Body of pancreas (tissue), 4 donors: Measurements from ENCODE around the gene LRIG2. TPM values are rescaled to one million over a fixed set of nuclear protein-coding genes. Genes with fewer than 3 reads are reported as not detected.

Experiments
- ATAC-seq: fragments of 150-250 bp; one replicate; pipeline ENCODE4 v1.9.1; 2016
- DNase-seq, 4 donors: peaks; one replicate each; pipeline ENCODE4 v3.0.0-alpha.2; 2019
- H3K27ac ChIP-seq, 4 donors: fragments of 200-600 bp; sonication (generic); 1 replicate in 3 of 4; 2 replicates in 1 of 4; pipeline versions ENCODE4 v1.5.1 to v1.6.1; 2016 to 2019; ENCODE audit warnings: mild to moderate bottlenecking in 1 of 4, mixed read lengths in 1 of 4, moderate library complexity in 1 of 4
- H3K27me3 ChIP-seq, 2 donors: fragments of 200-600 bp; sonication (generic); one replicate each; pipeline ENCODE4 v1.6.0; 2016; ENCODE audit warnings: mild to moderate bottlenecking in 1 of 2
- H3K36me3 ChIP-seq, 2 donors: fragments of 200-600 bp; sonication (generic); replicated peaks in 1 of 2; 2 replicates each; pipeline ENCODE4 v1.5.1; 2016; ENCODE audit warnings: low read depth in 2 of 2; ENCODE audit not compliant: insufficient read depth in 1 of 2
- H3K4me1 ChIP-seq: fragments of 200-600 bp; sonication (generic); one replicate; pipeline ENCODE4 v1.6.0; 2016
- H3K4me3 ChIP-seq, 2 donors: fragments of 200-600 bp; sonication (generic); 1 replicate in 1 of 2; 2 replicates in 1 of 2; pipeline ENCODE4 v1.5.1; 2016 to 2019
- H3K9me3 ChIP-seq, 3 donors: fragments of 200-600 bp; sonication (generic); 1 replicate in 2 of 3; 2 replicates in 1 of 3; pipeline ENCODE4 v1.5.1; 2016
- POLR2A ChIP-seq, 3 donors: fragments of 450-650 bp; IDR thresholded peaks; one replicate each; pipeline ENCODE4 v1.6.1; 2016; ENCODE audit warnings: antibody characterized with exemption in 3 of 3, mild to moderate bottlenecking in 2 of 3
- WGBS, 2 donors: methylation state at CpG; one replicate each; pipeline ENCODE4 v1.1.5; 2017; 5-methylcytosine and 5-hydroxymethylcytosine counted together
- intact Hi-C: fragments of 100-400 bp; cut with DNase I; formaldehyde crosslinking; loops from one replicate; pipeline ENCODE4 v1.15.1; 2023
- total RNA-seq, 2 donors: library from RNA; depleted of rRNA; stranded (reverse); fragments of >200 nt; gene quantifications; one replicate each; pipeline ENCODE4 v1.1.0, GENCODE V29; 2016
- TF ChIP-seq, protein P1 (sequence below), 7 experiments: fragments of 450-650 bp in 4 of 7; fragments of 200-600 bp in 3 of 7; sonication (generic) in 3 of 7; IDR thresholded peaks; one replicate each; pipeline ENCODE4 v1.5.1; 2016 to 2019; ENCODE audit warnings: antibody characterized with exemption in 7 of 7

The LRIG2 gene
- total RNA-seq, 2 donors from 2014 or later = 8.6 to 9.9 TPM

DNA sequence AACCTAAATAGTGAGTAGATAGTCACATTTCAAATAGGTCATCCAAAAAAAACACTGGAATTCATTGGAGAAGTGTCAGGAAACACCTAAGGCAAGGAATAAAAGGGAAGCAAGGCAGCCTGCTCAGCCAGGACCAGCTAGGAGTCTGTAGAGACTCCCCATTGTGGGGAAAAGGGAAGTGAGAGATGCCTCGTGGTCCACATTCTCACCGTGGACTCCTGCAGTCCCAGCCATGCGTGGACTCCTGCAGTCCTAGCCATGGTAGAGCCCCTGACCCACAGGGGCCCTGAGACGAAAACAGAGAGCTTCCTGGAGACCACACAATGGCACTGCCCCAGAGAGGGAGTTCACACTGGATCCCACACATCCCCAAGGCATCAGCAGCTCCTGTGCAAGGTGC lies 97.5 kb downstream of the LRIG2 start:
- ATAC-seq = no peak
- H3K4me3 ChIP-seq = no peak overlapping the region
- no peaks in the 10 kb centered on the region for H3K4me1 ChIP-seq
- TF ChIP-seq POLR2A (IDR thresholded peaks at IDR 0.05) = no peak
- TF ChIP-seq, protein P1, sequence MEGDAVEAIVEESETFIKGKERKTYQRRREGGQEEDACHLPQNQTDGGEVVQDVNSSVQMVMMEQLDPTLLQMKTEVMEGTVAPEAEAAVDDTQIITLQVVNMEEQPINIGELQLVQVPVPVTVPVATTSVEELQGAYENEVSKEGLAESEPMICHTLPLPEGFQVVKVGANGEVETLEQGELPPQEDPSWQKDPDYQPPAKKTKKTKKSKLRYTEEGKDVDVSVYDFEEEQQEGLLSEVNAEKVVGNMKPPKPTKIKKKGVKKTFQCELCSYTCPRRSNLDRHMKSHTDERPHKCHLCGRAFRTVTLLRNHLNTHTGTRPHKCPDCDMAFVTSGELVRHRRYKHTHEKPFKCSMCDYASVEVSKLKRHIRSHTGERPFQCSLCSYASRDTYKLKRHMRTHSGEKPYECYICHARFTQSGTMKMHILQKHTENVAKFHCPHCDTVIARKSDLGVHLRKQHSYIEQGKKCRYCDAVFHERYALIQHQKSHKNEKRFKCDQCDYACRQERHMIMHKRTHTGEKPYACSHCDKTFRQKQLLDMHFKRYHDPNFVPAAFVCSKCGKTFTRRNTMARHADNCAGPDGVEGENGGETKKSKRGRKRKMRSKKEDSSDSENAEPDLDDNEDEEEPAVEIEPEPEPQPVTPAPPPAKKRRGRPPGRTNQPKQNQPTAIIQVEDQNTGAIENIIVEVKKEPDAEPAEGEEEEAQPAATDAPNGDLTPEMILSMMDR (IDR thresholded peaks at IDR 0.05) = no peak
- 63 to 73% methylated on average over 2 to 4 of the region's 4 CpGs for WGBS, 2 donors
- H3K9me3 ChIP-seq = no peaks in the 10 kb centered on the region
- no peak for DNase-seq
- no peak overlapping the region for H3K27ac ChIP-seq
- intact Hi-C loops = no loop called here
- H3K36me3 ChIP-seq = no peaks in the 10 kb centered on the region
- H3K27me3 ChIP-seq = no peaks in the 10 kb centered on the region

DNA sequence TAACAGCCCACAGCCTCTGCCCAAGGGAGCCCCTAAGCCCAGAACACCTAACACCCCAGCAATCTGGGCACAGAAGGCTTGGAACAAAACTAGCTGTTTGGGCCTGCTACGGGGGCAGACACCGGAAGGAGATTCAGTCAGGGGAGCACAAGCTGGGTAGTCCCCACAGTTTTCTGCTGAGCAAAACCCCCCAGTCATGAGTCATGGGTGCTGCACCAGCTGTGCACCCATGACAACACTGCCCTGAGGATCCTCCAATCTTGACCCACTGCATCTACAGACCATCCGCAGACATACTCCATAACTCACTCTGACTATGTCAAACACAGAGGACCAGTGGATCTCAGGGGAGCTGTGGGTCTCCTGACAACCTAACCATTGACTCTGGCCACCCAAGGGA lies 105.1 kb downstream of the LRIG2 start:
- DNase-seq (no peak), ATAC-seq (no peak)
- intact Hi-C loops = no loop called here
- Histone ChIP-seq H3K36me3 (no peaks in the 10 kb centered on the region), H3K27ac (no peak overlapping the region), H3K4me1 (no peaks in the 10 kb centered on the region), H3K9me3 (no peaks in the 10 kb centered on the region), H3K27me3 (no peaks in the 10 kb centered on the region), H3K4me3 (no peak overlapping the region)
- 96% methylated on average over 3 of the region's 3 CpGs; no CpG with 5 or more reads in 1 of the 2 donors for WGBS, 2 donors
- TF ChIP-seq, protein P1 (IDR thresholded peaks at IDR 0.05) = no peak
- TF ChIP-seq POLR2A (IDR thresholded peaks at IDR 0.05) = no peak

DNA sequence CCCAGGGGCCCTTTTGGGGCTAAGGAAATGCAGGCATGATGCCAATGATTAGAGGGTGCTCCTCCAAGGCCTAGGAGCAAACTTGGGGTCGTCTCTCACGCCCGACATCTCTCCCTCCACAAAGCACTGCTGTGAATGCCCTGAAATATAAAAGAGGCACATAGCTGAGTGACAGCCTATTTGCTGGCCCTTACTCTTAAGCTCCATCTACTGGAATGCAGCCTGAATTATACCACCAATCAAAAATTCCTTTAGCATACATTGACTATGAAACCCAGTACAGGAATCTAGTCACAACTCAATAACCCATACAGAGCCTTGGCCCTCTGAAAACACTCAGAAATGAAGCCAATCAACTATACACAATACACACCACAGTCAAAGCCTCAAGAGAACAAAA lies 105.5 kb downstream of the LRIG2 start:
- Histone ChIP-seq H3K27me3 (no peaks in the 10 kb centered on the region), H3K27ac (no peak overlapping the region), H3K9me3 (no peaks in the 10 kb centered on the region), H3K36me3 (no peaks in the 10 kb centered on the region), H3K4me1 (no peaks in the 10 kb centered on the region), H3K4me3 (no peak overlapping the region)
- ATAC-seq (no peak), DNase-seq (no peak)
- TF ChIP-seq, protein P1 (IDR thresholded peaks at IDR 0.05) = peak in 1 of 7 experiments; percentile 21
- no peak for TF ChIP-seq POLR2A (IDR thresholded peaks at IDR 0.05)
- intact Hi-C loops = no loop called here
- 92% methylated on average over 3 of the region's 3 CpGs for WGBS, 2 donors

Other genes with a start within 250 kb of the LRIG2 start
- 1 to 10 TPM; 2.9 to 3.3 TPM for gene SLC16A1, start 117.0 kb upstream of the LRIG2 start, total RNA-seq